ENCODE data around the gene ATRAID.

DNA sequence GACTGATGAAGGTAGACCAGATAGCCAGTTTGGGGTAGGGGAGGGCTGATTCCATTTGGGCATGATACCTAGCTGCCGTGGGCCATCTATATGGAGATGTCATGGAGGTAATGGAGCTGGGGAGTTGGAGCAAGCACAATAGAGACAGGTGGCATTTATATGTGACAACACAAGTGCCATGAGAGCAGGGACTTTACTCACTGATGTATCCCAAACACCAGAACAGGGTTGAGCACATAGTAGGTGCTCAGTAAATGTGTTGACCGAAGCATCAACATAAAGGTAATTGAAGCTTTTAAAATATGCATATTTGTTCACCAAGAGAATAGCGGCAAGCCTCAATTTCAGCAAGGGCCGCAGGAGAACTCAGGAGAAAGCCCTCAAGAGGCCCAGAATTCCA lies 36.1 kb downstream of the ATRAID start:
- TF ChIP-seq POLR2A (IDR thresholded peaks at IDR 0.05) (no peak), POLR2AphosphoS5 (IDR thresholded peaks at IDR 0.05; ENCODE audit: insufficient read depth in 1 of 2, low read depth in 1 of 2) (no peak)
- TF ChIP-seq, protein P1, sequence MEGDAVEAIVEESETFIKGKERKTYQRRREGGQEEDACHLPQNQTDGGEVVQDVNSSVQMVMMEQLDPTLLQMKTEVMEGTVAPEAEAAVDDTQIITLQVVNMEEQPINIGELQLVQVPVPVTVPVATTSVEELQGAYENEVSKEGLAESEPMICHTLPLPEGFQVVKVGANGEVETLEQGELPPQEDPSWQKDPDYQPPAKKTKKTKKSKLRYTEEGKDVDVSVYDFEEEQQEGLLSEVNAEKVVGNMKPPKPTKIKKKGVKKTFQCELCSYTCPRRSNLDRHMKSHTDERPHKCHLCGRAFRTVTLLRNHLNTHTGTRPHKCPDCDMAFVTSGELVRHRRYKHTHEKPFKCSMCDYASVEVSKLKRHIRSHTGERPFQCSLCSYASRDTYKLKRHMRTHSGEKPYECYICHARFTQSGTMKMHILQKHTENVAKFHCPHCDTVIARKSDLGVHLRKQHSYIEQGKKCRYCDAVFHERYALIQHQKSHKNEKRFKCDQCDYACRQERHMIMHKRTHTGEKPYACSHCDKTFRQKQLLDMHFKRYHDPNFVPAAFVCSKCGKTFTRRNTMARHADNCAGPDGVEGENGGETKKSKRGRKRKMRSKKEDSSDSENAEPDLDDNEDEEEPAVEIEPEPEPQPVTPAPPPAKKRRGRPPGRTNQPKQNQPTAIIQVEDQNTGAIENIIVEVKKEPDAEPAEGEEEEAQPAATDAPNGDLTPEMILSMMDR (IDR thresholded peaks at IDR 0.05): no peak
